Subcutaneous abdominal adipose tissue (tissue), 5 donors: ENCODE results near the gene HNRNPA3.

ENCODE experiments used
- H3K27ac ChIP-seq: one replicate; pipeline ENCODE4 v1.7.0; 2013; ENCODE audit warnings: low read depth, mild to moderate bottlenecking, inconsistent platforms, low read length, moderate library complexity
- H3K27me3 ChIP-seq, 5 donors: one replicate each; pipeline ENCODE4 v1.7.0; 2013; ENCODE audit warnings: low read length in 5 of 5, inconsistent platforms in 1 of 5; ENCODE audit not compliant: control insufficient read depth in 5 of 5, insufficient read depth in 4 of 5
- H3K36me3 ChIP-seq, 5 donors: one replicate each; pipeline ENCODE4 v1.7.0; 2013; ENCODE audit warnings: low read length in 5 of 5; ENCODE audit not compliant: control insufficient read depth in 5 of 5, insufficient read depth in 5 of 5
- H3K4me1 ChIP-seq, 5 donors: one replicate each; pipeline ENCODE4 v1.7.0; 2013; ENCODE audit warnings: low read length in 5 of 5, mild to moderate bottlenecking in 3 of 5, moderate library complexity in 1 of 5; ENCODE audit not compliant: control insufficient read depth in 5 of 5, insufficient read depth in 5 of 5
- H3K4me3 ChIP-seq, 5 donors: one replicate each; pipeline ENCODE4 v1.7.0; 2013; ENCODE audit warnings: low read length in 5 of 5, low read depth in 1 of 5
- H3K9ac ChIP-seq, 5 donors: one replicate each; pipeline ENCODE4 v1.7.0; 2013; ENCODE audit warnings: low read length in 5 of 5, mild to moderate bottlenecking in 4 of 5, moderate library complexity in 3 of 5
- H3K9me3 ChIP-seq, 5 donors: one replicate each; pipeline ENCODE4 v1.7.0; 2013; ENCODE audit warnings: low read length in 5 of 5; ENCODE audit not compliant: control insufficient read depth in 5 of 5
- donor health status: healthy.
- donor health status: healthy.
- donor health status: healthy.
- donor health status: healthy.
- donor health status: healthy.

HNRNPA3 gene

GRCh38 chr2:177231270-177231669 is 18.7 kb downstream of the HNRNPA3 start:
- peaks cover 0 to 10% (median 3%) of the 10 kb centered on the region in 5 donors for H3K4me1 ChIP-seq
- H3K9ac ChIP-seq: no peak overlapping the region
- H3K27ac ChIP-seq: no peak overlapping the region
- no peaks in the 10 kb centered on the region for H3K27me3 ChIP-seq
- peaks cover 43 to 64% (median 48%) of the 10 kb centered on the region in 5 donors for H3K36me3 ChIP-seq
- H3K9me3 ChIP-seq: no peaks in the 10 kb centered on the region
- no peak overlapping the region for H3K4me3 ChIP-seq

- Histone ChIP-seq H3K4me1 (peaks cover 5 to 16% (median 11%) of the 10 kb centered on the region in 5 donors), H3K36me3 (peaks cover 43 to 64% (median 48%) of the 10 kb centered on the region in 5 donors), H3K27ac (peak overlapping the region; percentile 11), H3K27me3 (no peaks in the 10 kb centered on the region), H3K4me3 (no peak overlapping the region), H3K9me3 (no peaks in the 10 kb centered on the region), H3K9ac (no peak overlapping the region)
Measured at GRCh38 chr2:177232098-177232704, 19.6 kb downstream of the HNRNPA3 start.

GRCh38 chr2:177234267-177234666 is 21.7 kb downstream of the HNRNPA3 start:
- Histone ChIP-seq H3K4me1 (peaks cover 5 to 34% (median 28%) of the 10 kb centered on the region in 5 donors), H3K27ac (peak overlapping the region; percentile 20), H3K36me3 (peaks cover 40 to 57% (median 47%) of the 10 kb centered on the region in 5 donors)

GRCh38 chr2:177235855-177236437 is 23.4 kb downstream of the HNRNPA3 start:
- Histone ChIP-seq H3K27ac (peak overlapping the region; percentile 24), H3K4me3 (no peak overlapping the region), H3K9ac (peak overlapping the region in 1 of 5 donors; percentile 7), H3K36me3 (peaks cover 30 to 41% (median 34%) of the 10 kb centered on the region in 5 donors), H3K4me1 (peaks cover 12 to 50% (median 45%) of the 10 kb centered on the region in 5 donors), H3K27me3 (no peaks in the 10 kb centered on the region), H3K9me3 (no peaks in the 10 kb centered on the region)

More at GRCh38 chr2:177234267-177234666, 21.7 kb downstream of the HNRNPA3 start:
- Histone ChIP-seq H3K27me3 (no peaks in the 10 kb centered on the region), H3K9me3 (no peaks in the 10 kb centered on the region), H3K9ac (no peak overlapping the region), H3K4me3 (no peak overlapping the region)

GRCh38 chr2:177237932-177238331 is 25.3 kb downstream of the HNRNPA3 start:
- H3K36me3 ChIP-seq: peaks cover 10 to 21% (median 14%) of the 10 kb centered on the region in 5 donors
- H3K27me3 ChIP-seq: no peaks in the 10 kb centered on the region
- H3K9me3 ChIP-seq: no peaks in the 10 kb centered on the region
- H3K9ac ChIP-seq: no peak overlapping the region
- peaks cover 17 to 69% (median 64%) of the 10 kb centered on the region in 5 donors for H3K4me1 ChIP-seq
- peak overlapping the region; percentile 99 for H3K27ac ChIP-seq
- H3K4me3 ChIP-seq: no peak overlapping the region

GRCh38 chr2:177239053-177239452 is 26.5 kb downstream of the HNRNPA3 start:
- Histone ChIP-seq H3K27ac (peak overlapping the region; percentile 99), H3K4me1 (peaks cover 19 to 77% (median 74%) of the 10 kb centered on the region in 5 donors), H3K9me3 (no peaks in the 10 kb centered on the region), H3K4me3 (no peak overlapping the region), H3K36me3 (peaks cover 0 to 10% (median 3%) of the 10 kb centered on the region in 5 donors), H3K27me3 (no peaks in the 10 kb centered on the region), H3K9ac (peak overlapping the region in 1 of 5 donors; percentile 35)

GRCh38 chr2:177239932-177240630 is 27.5 kb downstream of the HNRNPA3 start:
- Histone ChIP-seq H3K4me3 (peak overlapping the region; percentile 2 to 52 (median 34)), H3K9ac (peak overlapping the region in 4 of 5 donors; percentile 5 to 90 (median 32)), H3K27ac (peak overlapping the region; percentile 99), H3K9me3 (no peaks in the 10 kb centered on the region), H3K27me3 (no peaks in the 10 kb centered on the region), H3K4me1 (peaks cover 19 to 84% (median 74%) of the 10 kb centered on the region in 5 donors), H3K36me3 (peaks cover 0 to 4% (median 2%) of the 10 kb centered on the region in 5 donors)

- Histone ChIP-seq H3K4me1 (peaks cover 26 to 88% (median 81%) of the 10 kb centered on the region in 5 donors), H3K27ac (peak overlapping the region; percentile 99), H3K9me3 (no peaks in the 10 kb centered on the region), H3K36me3 (peaks cover 0 to 2% (median 0%) of the 10 kb centered on the region in 5 donors), H3K4me3 (peak overlapping the region in 3 of 5 donors; percentile 23 to 47 (median 44)), H3K27me3 (no peaks in the 10 kb centered on the region), H3K9ac (peak overlapping the region in 3 of 5 donors; percentile 50 to 90 (median 57))
Measured at GRCh38 chr2:177241711-177242120, 29.1 kb downstream of the HNRNPA3 start.

GRCh38 chr2:177242121-177242987 is 29.8 kb downstream of the HNRNPA3 start:
- Histone ChIP-seq H3K4me1 (peaks cover 23 to 89% (median 81%) of the 10 kb centered on the region in 5 donors), H3K9ac (peak overlapping the region; percentile 21 to 90 (median 50)), H3K36me3 (peaks cover 0 to 2% (median 0%) of the 10 kb centered on the region in 5 donors), H3K9me3 (no peaks in the 10 kb centered on the region), H3K27me3 (no peaks in the 10 kb centered on the region), H3K4me3 (peak overlapping the region in 4 of 5 donors; percentile 11 to 47 (median 34)), H3K27ac (peak overlapping the region; percentile 99)
